ENCODE results near the gene SLMAP. TPM values are rescaled to one million over a fixed set of nuclear protein-coding genes. Genes with fewer than 3 reads are reported as not detected.

Gene SLMAP
- polyA plus RNA-seq, 1 donor: 84.1 TPM

DNA sequence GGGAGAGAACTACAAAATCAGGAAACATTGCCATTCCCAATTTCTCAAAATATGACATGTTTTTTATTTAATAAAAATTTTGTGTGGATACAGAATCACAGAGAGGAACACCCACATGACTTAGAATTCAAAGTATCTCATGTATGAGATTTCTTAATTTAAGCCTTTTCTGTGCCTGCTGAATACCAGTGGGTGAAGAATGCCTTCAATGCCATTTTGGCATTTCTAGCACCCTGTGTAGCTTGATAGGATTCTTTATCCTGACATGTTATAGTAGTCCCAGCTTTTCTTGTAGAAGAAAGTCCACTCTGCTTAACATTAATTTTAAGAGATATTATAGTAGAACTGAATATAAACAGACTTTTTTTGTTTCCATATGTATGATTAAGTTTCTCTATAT is 3.1 kb upstream of the SLMAP start:
- no peak for DNase-seq (ENCODE audit: low read depth)

DNA sequence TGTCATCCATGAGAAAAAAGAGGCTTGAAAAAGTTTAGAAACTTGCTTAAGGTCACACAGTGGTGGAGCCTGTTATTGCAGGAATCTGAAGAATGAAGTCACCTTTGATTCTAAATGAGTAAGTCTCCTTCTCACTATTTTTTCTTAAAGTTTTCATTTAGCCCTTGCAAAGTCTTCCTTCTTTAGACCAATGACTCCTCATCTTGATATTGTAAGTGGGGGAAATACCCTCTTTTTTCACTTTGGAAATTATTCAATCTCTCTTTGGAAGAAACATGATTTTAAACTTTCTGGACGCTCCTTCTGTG is 787 bp upstream of the SLMAP start:
- no peak for DNase-seq (ENCODE audit: low read depth)

DNA sequence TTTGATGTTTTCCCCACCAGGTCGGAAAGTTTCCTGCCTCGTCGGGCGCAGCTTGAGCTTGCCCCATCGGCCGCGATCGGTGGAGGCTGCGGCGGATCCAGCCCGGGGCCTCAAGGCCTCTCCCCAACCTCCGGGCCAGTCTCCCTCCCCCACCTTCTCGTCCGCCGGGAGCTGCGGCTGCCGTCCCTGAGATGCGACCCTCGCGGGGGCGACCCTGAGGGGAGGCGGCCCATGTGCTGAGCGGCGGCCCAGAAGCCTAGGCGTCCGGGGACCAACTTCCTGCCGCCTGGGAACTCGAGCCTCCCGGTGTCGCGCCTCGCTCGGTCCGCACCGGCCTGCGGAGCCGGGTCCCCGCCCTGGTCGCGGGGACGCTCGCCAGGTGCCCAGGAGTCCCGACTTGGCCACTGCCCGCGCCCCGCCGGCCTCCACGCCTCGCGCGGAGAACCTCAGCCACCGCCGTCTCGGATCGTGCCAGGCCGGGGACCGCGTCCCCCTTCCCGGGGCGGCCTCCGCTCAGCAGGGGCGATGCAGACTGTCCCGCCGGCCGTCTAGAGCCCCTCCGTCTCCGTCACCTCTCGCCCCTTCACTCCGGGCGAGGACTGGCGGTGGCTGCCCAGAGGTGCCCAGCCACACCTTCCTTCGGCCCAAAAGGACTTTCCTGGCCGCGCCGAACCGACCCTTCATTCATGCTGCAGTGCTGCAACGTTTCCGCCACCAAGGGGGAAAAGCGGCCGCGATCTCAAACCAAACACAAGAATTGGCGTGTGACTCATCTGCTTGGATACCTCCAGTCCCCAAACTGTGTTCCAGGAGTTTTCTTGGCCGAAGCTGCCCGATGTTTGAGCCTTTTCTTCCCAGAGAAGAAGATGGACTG is 656 bp downstream of the SLMAP start:
- DNase-seq (ENCODE audit: low read depth): no peak

DNA sequence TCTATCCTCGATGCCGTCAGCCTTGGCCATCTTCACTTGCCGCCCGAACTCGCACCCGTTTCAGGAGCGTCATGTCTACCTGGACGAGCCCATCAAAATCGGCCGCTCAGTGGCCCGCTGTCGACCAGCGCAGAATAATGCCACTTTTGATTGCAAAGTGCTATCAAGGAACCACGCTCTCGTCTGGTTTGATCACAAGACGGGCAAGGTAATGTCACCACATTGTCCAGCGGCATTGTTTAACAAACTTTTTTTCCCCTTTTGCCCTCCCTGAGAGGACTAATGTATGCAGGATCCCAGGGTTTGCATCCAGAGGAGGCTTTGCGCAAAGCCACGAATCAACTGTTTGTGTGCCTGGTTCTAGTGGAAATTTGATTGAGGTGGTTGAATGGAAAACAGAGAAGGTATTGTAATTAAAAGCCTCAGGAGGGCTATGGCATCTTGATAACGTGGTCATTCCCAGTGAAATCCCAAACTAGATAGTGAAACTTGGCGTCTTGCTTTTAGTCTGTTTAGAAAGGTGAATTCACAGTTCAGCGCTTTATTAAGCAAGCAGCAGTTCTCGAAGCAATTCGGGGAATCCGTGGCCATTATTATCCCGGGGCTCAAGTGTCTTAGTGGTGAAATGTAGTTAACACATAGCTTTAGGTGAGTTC is 1.7 kb downstream of the SLMAP start:
- DNase-seq (ENCODE audit: low read depth): no peak

DNA sequence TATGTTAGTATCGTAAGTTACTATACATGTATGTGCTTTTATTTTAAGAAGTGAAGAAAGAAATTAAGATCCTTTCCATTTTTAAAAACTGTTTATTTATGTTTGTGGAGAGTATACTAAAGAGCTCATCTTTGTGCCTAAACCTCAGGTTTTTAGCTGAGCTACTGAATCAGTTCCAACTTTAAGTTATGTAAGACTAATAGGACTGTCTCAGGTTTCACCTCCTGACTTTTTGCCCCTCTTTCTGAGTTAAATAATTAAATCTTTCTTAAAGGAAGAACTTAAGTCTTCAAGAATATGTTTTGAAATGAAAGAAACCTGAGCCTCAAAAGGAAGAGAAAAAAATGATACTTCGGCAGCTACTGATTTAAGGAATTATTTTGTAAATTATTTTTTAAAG is 2.6 kb downstream of the SLMAP start:
- no peak for DNase-seq (ENCODE audit: low read depth)

DNA sequence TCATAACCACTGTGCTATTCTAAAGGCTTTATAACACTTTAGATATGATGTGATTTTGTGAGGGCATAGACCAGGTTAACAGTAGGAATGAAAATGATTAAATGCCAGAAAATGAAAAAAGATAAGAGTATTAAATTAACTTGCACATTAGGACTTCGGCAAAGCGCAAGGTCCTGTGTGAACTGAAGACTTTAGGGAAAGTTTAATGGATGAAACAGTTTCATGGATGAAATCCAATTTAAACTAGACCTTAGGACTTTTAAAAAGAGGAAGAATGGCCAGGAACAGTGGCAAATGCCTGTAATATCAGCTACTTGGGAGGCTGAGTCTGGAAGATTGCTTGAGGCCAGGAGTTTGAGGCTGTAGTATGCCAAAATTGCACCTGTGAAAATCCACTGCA is 8.7 kb downstream of the SLMAP start:
- DNase-seq (ENCODE audit: low read depth): no peak

DNA sequence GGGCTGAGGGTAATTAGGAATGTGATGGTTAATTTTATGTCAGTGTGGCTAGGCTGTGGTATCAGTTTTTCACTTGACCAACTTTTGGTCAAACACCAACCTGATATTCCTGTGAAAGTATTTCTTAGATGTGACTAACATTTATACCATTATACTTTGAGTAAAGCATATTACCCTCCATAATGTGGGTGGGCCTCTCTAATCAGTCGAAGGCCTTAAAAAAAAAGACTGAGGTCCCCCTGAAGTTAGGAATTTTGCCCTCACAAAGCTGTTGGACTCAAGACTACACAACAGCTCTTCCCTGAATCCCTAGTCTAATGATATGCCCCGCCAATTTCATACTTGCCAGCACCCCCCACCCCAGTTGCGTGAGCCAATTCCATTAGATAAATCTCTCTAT is 12.5 kb downstream of the SLMAP start:
- no peak for DNase-seq (ENCODE audit: low read depth)

DNA sequence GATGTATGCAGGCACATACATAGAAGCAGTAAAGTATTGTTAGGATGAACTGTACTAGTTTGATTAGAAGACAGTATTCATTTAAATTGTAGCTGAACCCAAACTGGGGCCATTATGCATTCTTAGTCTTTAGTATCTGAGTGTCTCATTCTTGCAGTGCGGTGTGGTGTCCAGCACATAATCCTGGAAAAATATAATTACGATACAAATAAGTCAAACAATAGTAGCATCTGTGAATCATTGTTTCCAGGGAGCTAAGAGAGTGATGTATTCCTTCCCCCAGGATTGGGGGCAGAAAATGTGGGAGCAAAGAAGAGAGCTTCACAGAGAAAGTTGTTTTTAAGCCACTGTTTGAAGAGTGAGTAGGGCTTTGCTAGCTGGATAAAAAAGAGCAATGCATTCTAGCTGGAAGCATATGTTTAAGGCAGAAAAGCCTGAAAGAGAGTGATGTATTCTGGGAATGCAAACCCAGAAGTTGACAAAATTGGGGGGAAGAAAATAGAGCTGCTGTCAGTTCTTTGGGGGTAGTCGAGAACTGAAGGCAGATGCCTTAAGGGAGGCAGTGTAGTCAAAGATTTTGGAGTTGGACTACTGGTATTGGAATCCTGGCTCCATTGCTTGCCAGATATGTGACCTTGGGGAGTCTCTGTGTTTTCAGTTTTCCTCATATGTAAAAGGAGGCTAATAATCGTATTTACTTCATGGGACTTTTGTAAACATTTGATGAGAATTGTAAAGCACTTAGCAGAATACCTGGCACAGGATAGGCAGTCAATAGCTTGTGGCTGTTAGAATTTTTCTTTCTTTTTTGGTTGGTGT is 14.1 kb downstream of the SLMAP start:
- DNase-seq (ENCODE audit: low read depth): no peak

DNA sequence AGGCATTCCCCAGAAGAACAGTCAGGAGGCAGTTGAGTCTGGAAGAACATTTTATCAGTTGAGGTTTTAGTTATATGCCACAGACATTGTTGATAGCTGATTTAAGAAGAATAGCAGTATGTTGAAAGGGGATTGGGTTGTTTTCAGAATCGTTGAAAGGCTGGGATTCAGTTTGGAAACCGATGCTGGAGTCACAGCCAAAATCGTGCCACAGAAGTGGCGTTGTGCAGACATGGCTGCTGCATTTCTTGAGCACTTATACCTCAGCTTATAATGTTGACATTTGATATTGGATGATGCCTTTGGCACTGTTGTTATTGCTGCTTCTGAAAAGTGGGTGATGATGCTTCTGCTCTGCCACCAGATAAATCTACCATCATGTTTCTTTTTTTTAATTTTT is 16.1 kb downstream of the SLMAP start:
- no peak for DNase-seq (ENCODE audit: low read depth)

DNA sequence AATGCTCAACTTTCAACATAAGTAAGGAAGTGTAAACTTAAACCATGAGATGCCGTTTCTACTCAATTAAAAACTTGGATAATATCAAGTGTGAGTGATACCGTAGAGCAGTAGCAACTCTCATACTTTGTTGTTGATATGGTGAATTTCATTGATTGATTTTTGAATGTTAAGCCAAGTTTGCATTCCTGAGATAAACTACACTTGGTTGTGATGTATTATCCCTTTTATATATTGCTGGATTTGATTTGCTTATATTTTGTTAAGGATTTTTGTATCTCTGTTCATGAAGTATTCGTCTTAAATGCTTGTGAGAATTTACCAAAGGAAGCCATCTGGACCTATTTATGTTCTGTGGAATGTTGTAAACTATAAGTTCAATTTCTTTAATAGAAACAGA is 21.7 kb downstream of the SLMAP start:
- DNase-seq (ENCODE audit: low read depth): no peak

DNA sequence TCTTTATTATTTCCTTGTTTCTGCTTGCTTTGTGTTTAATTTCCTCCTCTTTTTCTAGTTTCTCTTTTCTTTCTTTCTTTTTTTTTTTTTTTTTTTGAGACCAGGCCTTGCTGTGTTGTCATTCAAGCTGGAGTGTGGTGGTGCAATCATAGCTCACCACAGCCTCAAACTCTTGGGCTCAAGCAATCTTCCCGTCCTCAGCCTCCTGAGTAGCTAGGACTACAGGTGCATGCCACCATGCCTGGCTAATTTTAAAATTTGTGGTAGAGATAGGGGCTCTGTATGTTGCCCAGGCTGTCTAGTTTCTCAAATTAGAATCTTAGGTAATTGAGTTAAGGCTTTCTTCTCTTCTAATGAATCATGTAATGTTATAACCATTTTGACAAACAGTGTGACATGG is 22.4 kb downstream of the SLMAP start:
- DNase-seq (ENCODE audit: low read depth): no peak

DNA sequence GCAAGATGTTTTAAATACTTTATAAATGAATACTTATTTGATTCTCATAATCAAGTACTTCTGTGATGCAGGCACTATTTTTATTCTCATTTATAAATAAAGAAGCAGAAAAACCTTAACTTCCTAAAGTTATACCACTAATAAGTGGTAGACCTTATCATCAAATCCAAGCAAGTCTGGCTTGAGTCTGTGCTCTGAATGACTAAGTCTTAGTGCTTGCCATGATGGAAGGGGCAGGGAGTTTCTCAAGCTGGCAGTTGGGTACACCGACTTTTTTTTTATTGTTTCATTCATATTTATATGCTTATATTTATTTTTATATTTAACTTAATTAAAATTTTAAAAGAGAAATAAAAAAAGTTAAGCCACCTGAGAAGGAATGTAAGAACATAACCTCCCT is 23.6 kb downstream of the SLMAP start:
- no peak for DNase-seq (ENCODE audit: low read depth)

DNA sequence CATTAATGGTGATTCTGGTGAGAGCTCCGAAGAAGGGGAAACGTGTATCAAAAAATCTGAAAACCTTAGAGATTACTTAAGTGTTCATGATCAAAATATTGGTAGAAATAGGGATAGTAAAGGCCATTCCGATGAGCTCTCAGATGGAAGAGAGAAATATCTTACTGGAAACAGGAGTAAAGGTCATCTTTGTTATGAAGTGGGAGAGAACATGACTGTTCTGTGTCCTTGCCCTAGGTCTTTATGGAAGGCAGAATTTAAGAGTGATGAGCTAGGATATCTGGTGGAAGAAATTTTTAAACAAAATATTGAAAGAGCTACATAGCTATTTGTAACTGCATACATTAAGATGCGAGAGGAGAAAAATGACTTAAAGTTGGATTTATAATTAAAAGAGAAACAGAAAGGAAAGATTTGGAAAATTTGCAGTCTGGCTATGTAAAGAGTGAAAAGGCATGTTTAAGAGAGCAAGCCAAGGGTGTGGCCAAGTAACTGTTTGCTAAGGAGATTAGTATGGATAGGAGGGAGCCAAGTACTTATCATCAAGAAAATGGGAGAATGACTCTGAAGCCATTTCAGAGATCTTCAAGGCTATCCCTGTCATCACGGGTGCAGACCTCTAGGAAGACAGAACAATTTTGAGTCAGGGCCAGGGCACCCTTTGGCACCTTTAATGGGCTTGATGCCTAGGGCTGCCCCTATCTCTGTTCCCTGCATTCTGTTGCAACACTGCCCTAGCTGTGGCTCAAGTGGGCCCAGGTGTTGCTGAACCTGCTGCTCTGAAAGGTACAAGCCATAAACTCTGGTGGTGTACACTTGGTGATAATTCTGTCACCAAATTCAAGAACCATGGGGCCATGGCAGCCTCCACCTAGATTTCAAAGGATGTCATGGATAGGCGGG is 27.3 kb downstream of the SLMAP start:
- DNase-seq (ENCODE audit: low read depth): no peak

DNA sequence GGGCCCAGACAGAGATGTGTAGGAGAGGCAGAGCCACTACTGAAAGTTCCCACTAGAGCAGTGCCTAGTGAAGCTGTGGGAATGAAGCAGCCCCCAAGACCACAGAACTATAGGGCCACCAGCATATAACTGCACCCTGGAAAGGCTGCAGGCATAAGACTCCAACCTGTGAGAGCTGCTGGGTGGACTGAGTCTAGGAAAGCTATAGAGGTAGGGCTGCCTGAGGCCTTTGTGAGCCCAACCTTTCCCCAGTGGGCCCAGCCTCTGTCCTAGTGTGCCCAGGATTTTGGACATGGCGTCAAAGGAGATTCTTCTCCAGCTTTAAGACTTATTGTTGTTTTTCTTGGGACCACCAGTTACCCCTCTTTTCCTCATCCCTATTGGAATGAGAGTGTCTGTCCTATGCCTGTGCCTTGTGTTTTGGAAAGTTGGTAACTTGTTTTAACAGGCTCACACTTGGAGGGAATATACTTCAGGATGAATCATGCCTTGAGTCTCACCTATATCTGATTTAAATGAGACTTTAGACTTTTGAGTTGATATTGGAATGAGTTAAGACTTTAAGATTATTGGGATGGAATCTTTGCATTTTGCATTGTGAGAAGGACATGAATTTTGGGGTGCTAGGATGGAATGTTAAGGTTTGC is 28.1 kb downstream of the SLMAP start:
- no peak for DNase-seq (ENCODE audit: low read depth)

DNA sequence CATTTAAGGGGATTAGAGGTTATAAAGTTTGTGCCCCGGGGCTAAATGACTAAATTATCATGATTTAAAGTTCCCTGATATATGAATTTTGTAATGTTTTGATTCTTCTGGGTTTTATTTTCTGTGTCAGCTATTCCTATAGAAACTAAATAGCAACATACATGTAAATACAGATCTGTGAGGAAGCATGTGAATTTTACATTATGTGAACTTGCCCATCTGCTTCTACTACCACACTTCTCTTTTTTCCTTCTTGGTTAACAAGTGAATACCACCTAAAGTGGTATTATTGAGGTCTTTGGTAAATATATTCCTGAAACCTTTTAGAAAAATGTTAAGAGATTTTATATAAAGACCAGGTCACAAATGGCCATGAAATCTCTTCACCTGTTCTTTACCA is 29.3 kb downstream of the SLMAP start:
- no peak for DNase-seq (ENCODE audit: low read depth)

DNA sequence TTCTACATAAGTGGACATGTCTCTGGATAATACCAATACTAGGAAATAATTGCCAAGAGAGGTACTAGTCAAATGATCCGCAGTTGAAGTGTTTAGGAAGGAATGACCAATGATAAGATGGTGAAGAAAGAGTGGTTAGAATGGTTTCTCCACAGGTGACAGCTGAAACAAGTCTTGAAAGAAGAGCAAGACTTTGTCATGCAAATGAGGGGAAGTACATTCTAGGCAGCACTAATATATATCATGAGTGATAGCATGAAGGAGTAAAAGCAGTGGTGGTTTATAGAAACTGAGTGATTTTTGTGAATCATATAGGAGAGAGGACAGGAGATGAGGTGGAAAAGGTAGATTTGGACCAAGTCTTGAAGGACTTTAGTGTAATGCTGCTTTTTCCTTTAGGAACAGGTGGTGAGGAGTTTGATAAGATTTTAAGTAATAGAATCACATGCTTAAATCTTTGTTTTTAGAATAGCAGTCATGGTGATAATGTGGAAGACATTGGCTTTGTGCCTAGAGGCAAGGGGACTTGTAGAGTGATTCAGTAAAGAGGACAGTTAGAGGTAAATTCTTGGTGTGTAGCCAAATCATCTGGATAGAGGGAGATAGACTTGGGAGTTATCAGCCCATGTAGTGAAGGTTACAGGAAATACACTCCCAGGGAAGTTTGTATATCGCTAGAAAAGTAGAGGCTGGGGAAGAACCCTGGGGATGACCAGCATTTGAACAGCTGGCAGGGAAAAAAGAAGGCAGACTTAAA is 31.9 kb downstream of the SLMAP start:
- DNase-seq (ENCODE audit: low read depth): no peak

DNA sequence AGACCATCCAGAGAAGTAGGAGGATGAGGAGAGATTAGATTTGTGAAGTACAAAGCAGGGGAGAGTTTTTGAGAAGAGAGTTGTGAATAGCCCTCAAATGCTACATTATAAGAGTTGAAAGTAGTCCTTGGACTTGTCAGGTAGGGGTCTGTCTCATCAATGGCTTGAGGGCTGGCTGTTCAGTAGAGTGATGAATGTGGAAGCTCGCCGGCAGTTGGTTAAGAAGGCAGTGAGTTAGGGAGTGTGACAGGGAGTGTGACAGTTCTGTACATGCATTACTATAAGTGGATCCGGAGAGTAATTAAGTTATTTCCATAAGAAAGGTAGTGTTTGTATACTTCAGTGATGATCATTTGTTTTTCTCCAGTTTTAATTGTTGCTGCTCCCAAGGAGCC is 32.5 kb downstream of the SLMAP start:
- DNase-seq (ENCODE audit: low read depth): no peak

DNA sequence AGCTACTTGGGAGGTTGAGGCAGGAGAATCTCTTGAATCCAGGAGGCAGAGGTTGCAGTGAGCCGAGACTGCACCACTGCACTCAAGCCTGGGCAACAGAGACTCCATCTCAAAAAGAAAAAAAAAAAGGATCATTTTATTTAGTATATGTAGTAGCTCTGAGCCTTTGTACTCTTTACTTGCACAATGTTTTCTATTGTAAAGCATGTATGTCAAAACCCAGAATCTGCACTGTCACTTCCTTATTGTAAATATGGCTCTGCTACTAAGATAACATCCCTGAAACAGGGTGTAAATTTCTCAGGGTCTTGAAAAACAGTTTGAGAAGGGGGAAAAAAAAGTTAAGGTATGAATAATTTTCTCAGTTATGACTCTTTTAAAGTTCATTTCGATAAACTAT is 35.1 kb downstream of the SLMAP start:
- no peak for DNase-seq (ENCODE audit: low read depth)

DNA sequence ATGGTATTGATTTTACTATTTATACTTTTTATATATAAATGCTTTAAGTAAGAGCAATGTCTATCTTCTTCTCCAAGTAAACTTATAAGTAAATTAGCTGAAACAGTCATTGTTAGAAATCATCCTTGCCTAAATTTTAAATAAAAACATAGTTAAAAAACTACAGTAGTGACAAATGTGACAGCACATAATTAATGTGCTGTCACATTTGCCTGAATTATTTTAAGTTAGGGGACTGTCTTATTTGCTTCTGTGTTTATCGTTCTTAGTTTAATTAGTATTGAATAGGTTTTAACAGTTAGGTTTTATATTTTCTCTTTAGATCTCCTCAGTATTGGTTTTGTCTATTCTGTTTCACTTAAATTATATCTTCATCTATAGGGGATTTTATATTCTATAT is 36.1 kb downstream of the SLMAP start:
- no peak for DNase-seq (ENCODE audit: low read depth)

DNA sequence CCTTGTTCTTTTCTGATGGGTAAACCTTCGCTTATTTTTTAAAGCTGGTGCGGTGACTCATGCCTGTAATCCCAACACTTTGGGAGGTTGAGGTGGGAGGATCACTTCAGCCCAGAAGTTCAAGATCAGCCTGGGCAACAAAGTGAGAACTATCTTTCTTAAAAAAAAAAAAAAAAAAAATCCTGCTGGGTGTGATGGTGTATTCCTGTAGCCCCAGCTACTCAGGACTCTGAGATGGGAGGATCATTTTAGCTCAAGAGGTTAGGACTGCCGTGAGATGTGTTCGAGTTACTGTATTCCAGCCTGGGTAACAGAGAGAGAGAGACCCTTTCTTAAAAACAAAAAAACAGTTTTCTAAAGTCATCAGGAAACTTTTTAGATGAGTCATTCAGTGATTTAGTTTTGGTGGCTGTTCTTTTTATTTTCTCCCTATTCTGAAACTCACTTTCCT is 37.7 kb downstream of the SLMAP start:
- DNase-seq (ENCODE audit: low read depth): no peak
